NCI-H345 treated with DMSO at 0.1 percent for 48 hours (cell line): Measurements from ENCODE around the gene NPFFR1.

Experiments used
- DNase-seq: peaks from one replicate; lab custom pipeline; 2025; ENCODE audit not compliant: unreplicated experiment; lab: John Stamatoyannopoulos, UW

The NPFFR1 gene

DNA sequence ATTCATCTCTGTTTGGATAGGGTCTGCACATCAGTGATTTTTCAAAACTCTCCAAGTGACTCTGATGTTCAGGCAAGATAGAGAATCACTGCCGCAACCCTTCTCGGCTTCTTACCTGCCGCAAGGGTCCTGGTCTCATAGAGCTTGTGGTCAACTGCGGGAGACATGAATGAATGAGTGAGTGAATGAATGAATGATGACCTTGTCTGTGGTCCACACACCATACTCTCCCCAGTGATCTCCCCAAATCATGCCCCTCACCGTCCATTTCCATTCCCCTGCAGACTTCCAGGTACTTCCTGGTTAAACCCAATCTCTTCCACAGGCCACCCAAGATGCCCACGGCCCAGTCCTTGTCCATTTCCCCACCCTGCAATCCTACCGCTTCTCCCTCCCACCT, 5.9 kb upstream of the NPFFR1 start:
- no peak for DNase-seq

DNA sequence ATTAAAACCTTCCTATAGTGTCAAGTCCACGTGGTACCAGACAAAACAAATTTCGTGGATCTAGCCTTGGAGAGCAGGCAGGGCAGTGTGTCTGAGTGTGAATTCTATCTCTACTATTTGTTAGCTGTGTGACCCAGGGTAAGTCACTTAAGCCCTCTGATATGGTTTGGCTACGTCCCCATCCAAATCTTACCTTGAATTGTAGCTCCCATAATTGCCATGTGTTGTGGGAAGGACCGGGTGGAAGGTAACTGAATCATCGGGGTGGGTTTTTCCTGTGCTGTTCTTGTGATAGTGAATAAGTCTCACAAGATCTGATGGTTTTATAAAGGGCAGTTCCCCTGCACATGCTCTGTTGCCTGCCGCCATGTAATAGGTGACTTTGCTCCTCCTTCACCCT, 2.8 kb upstream of the NPFFR1 start:
- DNase-seq = no peak

DNA sequence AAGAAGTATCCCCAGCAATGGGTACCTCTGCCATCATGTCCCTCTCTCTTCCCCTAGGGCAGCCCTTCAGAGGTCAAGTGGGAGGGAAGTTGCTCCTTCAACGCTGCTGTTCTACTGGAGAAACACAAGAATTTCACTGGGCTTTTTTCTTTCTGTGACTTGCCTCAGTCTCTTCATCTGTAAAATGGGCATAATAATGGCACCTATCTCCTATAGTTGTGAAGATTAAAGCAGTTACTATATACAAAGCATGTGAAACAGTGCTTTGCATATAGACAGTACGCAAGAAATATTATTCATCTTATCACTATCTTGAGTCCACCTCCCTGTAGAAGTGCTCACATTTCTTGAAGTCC, 1.6 kb upstream of the NPFFR1 start:
- DNase-seq = no peak

DNA sequence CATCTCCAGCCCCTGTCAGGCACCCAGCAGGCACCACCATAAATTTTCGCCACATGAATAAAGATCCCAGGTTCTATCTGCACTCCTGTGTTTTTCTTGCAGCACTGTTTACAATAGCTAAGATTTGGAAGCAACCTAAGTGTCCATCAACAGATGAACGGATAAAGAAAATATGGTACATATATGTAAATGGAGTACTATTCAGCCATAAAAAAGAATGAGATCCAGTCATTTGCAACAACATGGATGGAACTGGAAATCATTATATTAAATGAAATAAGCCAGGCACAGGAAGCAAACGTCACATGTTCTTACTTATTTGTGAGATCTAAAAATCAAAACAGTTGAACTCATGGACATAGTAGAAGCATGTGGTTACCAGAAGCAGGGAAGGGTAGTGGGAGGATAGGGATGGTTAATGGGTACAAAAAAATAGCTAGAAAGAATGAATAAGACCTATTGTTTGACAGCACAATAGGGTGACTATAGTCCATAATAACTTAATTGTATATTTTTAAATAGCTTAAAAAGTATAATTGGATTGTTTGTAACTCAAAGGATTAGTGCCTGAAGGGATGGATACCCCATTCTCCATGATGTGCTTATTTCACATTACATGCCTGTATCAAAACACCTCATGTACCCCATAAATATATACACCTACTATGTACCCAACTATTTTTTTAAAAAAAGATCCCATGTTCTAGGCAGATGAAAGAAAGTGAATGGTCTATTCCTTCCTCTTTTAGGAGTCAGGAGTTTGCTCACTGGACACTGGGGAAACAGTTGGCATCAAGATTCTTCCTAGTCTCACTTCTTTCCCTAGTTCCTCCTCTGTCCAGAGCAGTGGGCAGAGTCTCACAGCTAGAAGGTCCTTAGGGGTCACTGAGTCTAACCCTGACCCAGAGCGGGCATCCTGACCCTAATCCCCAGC, 1.0 kb upstream of the NPFFR1 start:
- DNase-seq = no peak

DNA sequence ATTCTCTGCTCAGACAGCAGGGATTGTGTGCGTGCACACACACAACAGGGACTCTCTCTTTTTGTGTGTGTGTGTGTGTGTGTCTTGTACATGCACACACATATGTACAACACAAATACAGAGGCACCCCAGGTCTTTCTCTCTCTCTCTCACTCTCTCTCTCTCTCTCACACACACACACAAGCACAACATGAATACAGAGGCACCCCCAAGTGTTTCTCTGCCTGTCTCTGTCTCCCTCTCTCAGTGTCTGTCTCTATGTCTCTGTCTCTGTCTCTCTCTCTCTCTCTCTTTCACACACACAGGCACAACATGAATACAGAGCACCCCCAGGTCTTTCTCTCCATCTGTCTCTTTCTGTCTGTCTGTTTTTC, 746 bp downstream of the NPFFR1 start:
- no peak for DNase-seq

DNA sequence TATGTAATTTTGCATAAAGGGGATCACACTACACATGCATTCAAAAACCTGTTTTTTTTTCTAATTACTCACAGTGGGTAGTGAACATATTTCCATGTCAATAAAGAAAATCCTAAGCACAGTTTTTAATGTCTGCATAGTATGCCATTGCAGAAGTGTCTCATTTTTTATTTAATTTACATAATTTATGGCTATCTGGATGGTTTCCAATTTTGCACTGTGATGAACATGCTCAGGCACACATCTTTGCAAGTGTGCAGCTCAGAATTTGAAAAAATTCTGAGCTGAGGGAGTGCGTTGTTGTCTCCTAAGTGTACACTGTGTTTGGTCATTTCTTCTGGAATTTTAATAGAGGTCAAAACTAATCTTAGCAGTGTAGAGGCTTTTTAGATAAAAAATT, 2.2 kb downstream of the NPFFR1 start:
- DNase-seq = no peak

DNA sequence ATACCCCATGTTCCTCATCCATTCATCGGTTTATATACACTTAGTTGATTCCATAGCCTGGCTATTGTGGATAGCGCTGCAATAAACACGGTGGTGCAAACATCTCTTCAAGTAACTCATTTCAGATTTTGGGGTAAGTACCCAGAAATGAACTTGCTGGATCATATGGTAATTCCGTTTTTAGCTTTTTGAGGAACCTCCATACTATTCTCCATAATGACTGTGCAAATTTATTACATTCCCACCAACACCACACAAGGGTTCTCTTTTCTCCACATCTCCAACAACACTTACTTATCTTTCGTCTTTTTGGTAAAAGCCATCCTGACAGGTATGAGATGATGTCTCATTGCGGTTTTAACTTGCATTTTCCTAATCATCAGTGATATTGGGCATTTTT, 3.7 kb downstream of the NPFFR1 start:
- no peak for DNase-seq

DNA sequence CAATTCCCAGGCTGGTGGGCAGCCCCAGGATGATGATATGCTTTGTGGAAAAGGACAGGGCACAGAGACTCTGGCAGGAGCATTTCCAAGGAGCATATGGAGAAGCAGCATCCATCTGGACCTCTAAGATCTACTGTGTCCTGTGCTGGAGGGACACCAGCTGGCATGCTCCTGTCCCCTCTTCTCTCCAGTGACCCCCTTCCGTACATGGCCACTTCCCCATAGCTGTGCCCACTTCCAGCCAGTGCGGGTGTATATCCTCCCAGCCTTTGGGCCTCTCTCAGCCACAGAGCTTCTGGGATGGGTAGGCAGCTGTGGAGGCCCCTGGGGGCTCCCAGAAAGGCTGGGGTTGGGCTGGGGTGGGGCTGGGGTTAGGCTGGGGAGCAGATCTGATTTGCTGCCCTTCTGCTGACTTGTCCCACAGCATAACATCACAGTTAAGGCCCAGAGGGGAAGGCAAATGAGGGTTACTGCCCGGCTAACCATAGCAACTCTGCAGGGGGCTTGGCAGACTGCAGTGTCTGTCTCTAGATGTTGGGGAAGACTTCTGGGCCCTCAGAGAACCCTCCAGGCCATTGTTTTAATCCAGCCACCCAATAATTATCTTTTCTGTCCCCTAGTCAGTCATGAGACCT, 6.3 kb downstream of the NPFFR1 start:
- DNase-seq = no peak

DNA sequence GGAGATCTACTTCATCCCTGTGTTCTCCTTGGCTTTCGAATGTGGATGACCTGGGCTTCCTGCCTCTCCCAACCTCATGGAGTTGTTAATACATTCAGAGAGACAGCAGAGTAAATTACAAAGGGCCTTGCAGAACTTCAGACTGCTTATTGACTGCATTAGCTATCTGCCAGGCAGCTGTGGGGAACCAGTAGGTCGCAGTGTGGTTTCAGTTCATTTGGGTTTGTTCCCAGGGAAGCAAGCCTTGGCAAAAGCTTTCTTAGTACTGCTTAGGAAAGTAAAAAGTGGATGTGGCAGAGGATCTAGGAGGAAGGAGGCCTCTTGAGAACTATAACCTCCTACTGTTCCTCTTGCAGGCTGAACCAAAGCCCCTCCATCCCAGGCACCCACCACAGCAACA, 9.2 kb downstream of the NPFFR1 start:
- no peak for DNase-seq

DNA sequence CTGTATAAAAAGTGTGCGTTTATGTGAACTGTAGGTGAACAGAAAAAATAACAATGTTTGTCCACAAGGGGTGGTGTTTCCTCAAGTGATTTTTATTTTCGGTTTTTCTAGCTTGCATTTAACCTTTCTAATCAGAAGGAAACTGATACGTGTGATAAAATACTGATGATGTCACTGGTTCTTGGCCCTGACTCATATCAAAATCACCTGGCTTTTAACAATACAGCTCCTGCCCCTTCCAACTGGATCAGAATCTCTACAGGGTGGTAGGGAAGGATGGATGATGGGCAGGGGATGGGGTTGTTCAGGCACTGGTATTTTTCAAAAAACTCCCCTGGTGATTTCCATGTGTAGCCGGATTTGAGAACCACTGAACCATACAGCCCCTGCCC, 10.9 kb downstream of the NPFFR1 start:
- DNase-seq = no peak

DNA sequence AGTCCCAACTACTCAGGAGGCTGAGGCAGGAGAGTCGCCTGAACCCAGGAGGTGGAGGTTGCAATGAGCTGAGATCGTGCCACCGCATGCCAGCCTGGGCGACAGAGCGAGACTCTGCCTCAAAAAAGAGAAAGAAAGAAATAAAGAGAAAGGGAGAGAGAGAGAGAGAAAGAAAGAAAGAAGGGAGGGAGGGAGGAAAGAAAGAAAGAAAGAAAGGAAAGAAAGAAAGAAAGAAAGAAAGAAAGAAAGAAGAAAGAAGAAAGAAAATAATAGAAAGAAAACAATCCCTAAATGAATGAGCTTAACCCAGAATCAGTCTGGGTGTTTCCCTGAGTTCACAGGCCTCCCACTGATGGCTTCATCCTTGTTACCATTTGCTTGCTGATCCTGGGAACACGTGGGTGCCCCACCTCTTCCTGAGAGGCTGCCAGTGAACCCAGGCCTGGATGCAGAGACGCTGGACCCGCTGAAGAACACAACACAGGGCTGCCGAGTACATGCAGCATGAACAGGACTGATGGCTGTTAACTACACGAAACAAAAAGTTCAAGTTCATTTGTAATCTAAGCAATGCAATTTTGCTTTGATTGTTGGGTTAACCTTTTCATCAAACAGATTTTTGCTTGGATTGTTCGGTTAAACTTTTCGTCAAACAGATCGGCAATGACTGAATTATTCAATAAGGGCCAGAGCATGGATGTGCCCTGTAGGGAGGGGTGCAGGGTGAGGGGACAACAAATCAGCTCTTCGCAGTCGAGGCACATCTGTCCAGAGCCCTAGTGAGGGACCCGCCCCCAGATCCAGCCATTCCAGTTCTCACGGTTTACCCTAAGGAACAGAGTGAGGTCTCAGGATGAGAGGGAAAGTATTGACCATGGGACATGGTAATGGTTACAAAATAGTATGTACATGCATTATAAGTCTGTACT, 11.5 kb downstream of the NPFFR1 start:
- no peak for DNase-seq

DNA sequence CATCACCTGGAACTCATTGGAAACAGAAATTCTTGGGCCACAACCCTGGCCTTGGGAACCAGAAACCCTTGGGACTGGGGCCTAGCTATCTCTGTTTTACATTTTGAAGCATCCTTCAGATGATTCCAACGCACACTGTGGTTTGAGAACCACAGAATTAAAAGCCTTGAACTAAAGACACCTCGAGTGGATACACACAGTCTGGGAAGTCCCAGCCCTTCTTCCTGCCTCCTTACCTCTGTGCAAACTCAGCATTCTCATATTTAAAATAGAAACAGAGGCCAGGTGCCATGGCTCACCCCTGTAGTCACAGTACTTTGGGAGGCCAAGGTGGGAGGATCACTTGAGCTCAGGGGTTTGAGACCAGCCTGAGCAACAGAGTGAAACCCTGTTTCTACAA, 12.9 kb downstream of the NPFFR1 start:
- DNase-seq = no peak

DNA sequence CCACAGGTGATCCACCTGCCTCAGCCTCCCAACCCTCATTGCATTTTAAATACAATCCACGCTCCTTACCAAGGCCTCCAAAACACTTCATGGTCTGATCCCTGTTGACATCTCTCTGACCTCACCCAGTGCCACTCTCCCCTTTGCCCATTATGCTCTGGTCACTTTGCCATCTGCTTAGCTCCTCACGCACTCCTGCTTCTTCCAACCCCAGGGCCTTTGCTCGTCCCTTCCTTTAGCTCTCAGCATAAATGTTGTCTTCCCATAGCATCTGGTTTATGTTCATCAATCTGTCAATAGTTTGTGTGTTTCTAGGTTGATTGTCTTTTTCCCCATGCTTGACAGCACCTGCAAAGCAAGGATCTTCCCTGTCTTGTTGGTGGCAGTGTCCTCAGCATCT, 14.1 kb downstream of the NPFFR1 start:
- no peak for DNase-seq

DNA sequence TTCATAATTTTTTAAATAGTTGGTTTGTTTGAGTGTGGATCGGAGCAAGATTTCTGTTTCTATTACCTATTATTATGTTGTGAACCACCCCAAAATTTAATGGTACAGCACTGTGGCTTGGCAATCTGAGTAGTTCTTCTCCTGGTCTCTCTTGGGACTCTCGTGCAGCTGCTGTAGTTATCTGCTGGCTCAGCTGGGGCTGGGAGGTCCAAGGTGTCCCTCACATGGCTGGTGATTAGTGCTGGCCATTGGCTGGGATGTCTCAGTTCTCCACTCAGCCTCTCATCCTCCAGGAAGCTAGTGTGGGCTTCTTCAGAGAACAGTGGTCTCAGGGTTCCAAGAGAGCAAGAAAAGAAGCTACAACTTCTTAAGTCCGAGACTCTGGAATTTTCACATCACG, 15.4 kb downstream of the NPFFR1 start:
- no peak for DNase-seq

DNA sequence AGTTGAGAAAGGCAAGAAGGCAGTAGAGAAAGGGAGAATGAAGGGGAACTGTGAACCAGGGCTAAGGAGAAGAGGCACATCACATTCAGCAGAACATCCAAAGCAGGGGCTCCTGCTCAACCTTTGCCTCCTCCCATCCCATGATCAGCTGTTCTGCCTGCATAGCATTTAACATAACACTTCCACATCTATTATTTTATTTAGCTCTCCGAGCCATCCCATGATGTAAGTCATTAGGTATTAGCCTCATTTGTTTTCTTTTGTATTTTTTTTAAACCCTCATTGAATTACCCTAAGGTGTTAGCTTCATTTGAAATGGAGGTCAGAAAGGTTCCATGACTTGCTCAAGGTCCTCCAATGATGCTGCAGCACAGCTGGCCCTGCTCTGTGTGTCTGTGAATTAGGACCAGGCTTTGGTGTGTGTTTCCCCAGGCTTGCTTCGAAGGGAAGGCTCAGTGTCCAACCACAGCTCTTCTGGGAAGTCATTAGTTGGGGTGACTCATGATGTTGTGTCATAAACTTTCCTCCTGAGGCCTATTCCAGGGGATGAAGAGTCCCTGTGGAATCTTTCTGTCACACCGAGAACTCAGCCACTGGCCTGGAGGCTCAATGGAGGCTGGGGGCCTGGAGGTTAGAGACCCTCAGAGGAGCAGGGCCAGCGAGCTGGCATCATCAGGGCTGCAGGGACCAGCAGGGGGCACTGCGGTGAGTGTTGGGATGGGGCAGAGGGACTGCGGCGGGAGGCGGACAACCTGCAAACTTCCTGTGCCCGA, 16.5 kb downstream of the NPFFR1 start:
- no peak for DNase-seq

DNA sequence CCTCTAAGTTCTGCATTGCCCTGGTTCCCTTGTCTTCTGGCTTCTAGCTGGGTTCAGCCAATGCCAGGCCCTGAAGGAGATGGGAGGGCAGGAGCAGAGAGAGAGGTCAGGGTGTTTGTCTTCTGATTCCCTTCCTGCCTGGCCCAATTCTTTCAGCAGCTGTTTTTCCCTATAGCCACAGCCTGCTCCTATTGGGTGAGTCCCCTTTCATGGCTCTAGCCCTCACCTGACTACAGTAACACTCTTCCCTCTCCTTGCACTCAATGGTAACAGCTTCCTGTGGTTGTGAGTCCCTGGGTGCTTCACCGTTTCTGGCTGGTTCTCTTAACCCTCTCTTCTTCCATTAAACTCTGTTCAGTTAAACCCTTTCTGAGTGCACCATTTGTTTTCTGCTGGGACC, 17.1 kb downstream of the NPFFR1 start:
- DNase-seq = no peak

DNA sequence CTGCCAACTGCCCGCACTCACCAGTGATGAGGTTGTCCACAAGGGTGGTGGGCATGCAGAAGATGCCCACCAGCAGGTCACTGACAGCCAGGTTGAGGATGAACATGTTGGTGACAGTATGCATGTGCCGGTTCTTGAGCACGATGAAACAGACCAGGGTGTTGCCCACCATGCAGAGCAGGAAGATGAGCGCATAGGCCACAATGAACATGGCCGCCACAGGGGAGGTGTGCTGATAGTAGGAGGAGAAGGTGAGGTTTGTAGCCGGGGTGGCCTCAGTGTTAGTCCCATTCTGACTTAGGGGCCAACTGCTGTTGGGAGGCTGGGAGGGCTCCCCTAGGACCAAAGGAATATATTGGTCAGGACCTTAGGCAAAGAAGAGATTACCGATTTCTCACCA, 17.7 kb downstream of the NPFFR1 start:
- no peak for DNase-seq

DNA sequence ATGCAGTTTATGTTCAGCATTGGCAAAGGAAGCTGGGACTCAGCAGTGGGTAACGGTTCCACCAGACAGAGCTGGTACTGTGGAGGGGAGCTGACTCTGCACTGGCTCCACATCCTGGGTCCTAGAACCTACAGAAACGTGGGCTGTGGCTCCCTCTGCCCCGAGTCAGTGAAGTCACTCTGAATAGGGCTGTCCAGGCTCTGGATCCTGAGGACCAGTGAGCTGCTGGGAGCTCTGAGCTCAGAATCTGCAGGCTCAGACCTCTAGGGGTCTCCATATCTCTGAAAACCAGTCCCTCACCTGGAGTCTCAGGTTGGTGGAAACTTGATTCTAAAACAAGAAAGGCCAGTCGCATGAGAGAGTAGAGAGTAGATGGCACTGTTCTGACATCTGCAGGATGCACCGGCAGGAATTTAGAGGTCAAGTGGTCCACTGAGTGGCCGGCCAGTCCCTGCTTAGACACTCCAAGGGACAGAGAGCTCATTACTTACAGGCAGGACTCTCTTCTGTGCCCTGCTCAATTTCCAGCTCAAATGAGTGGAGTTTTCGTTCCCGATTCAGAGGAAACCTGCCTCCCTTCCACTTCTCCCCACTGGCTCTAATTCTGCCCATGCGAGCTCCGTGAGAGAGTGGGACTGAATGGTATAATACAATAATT, 18.6 kb downstream of the NPFFR1 start:
- no peak for DNase-seq

DNA sequence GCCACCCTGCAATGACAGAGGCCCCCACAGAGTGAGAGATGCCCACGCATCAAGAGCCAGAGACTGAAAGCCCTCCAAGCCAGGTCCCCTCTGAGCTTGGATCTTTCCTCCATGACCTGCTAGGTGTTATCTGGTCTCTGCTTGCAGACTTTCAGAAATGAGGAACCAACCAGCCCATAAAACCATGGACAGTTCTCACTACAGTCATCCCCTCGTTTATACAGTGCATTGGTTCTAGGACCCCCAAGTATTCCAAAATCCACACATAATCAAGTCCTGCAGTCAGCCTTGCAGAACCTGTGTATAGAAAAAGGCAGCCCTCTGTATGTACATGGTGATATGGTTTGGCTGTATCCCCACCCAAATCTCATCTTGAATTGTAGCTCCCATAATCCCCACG, 23.1 kb downstream of the NPFFR1 start:
- DNase-seq = no peak

DNA sequence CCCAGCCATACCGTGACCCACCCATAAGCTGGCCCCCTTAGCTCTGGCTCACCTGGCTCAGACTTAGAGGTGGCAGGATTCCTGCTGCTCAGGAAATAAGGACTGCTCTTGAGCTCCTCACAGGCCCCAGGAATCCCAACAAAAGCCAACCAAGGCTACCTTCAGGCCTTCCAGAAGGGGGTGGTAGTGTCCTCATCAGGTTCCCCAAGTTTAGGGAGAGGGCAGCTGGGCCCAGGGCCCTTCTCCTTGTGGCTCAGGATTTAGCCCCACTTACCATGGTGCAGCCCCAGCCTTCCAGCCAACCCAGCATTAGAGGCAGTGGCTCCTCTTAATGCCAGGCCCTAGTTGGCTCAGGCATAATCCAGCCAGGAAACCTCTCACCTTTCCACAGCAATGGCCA, 23.5 kb downstream of the NPFFR1 start:
- DNase-seq = no peak

DNA sequence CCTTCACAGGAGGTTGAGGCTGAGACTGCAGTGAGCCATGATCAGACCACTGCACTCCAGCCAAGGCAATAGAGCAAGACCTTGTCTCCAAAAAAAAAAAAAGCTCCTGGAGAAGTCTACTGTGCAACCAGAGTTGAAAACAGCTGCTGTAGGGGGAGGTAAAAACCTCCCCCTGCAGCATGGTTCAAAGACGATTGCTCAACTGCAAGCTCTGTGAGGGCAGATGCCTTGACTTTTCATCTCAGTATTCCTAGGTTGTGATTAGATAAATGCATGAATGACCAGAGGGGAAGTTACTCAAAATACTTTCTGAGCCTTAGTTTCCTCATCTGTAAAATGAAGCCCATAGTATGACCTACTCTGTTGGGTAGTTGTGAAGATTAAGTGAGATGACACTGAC, 25.6 kb downstream of the NPFFR1 start:
- no peak for DNase-seq
